H1 (cell line): ENCODE measurements around the gene IQGAP3. TPM values are rescaled to one million over a fixed set of nuclear protein-coding genes. Genes with fewer than 3 reads are reported as not detected.

Experiments
- GTF2F1 ChIP-seq: IDR thresholded peaks from 2 replicates; pipeline ENCODE4 v1.6.1; 2012; ENCODE audit warnings: low read depth, low read length, improper control_type of control experiment, borderline replicate concordance
- RNF2 ChIP-seq: fragments of 200-900, 300-1000 bp; sonication (generic); IDR thresholded peaks from 2 replicates; pipeline ENCODE4 v1.7.1; 2016; ENCODE audit warnings: borderline replicate concordance, low read depth, mild to moderate bottlenecking, antibody characterized with exemption, low read length; ENCODE audit not compliant: poor library complexity, severe bottlenecking; ENCODE audit errors: missing control alignments
- polyA plus RNA-seq, 7 experiments: library from polyadenylated mRNA; depleted of rRNA in 3 of 7; stranded (reverse) in 5 of 7; unstranded in 2 of 7; fragments of >200 nt in 5 of 7; fragments of 200-250 nt in 2 of 7; gene quantifications; 1 replicate in 5 of 7; 2 replicates in 1 of 7; 4 replicates in 1 of 7; pipeline versions ENCODE4 v1.2.1 to v1.2.3, GENCODE V29; 2011 to 2013; ENCODE audit warnings: missing spikeins in 2 of 7, mixed read lengths in 2 of 7
- total RNA-seq: library from RNA; stranded (reverse); fragmentation: NEBNext Ultra II Directional; extraction: Animal tissue kit (Norgen Biotek cat#: 25700); gene quantifications from 2 replicates; pipeline ENCODE4 v1.2.1, GENCODE V29; 2021

IQGAP3 gene
- total and polyA plus RNA-seq, 2 of the 8 experiments (the other 6 are each of a cell fraction or from before 2014, with no cell fraction given): 14.6 to 22.3 TPM

DNA sequence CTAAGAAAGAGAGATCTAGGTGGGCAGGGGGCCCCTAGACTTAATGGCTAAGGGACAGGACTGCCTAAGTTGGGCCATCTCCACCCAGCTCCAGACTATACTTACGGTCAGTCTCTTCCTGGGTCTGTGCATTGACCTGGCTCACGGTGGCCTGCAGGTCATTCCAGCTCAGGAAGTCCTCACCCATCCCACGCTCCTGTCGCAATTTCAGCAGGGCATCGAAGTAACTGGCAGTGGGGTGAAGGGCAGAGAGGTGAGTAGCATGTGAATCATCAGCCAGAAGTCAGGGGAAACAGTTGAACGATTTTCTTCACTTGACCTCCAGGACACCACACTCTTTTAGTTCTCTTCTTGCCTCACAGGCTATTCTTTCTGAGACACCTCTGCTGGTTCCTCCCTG is 20.5 kb downstream of the IQGAP3 start (continued):
- no peak for TF ChIP-seq GTF2F1
- TF ChIP-seq RNF2: no peak
